ENCODE measurements around the gene SLC49A3. TPM values are rescaled to one million over a fixed set of nuclear protein-coding genes. Genes with fewer than 3 reads are reported as not detected.

The SLC49A3 gene
- polyA plus RNA-seq, 3 donors = 9.5 to 29.8 (median 11.1) TPM

GRCh38 chr4:725391-726234 lies 36.7 kb upstream of the SLC49A3 start:
- TF ChIP-seq, protein P1, sequence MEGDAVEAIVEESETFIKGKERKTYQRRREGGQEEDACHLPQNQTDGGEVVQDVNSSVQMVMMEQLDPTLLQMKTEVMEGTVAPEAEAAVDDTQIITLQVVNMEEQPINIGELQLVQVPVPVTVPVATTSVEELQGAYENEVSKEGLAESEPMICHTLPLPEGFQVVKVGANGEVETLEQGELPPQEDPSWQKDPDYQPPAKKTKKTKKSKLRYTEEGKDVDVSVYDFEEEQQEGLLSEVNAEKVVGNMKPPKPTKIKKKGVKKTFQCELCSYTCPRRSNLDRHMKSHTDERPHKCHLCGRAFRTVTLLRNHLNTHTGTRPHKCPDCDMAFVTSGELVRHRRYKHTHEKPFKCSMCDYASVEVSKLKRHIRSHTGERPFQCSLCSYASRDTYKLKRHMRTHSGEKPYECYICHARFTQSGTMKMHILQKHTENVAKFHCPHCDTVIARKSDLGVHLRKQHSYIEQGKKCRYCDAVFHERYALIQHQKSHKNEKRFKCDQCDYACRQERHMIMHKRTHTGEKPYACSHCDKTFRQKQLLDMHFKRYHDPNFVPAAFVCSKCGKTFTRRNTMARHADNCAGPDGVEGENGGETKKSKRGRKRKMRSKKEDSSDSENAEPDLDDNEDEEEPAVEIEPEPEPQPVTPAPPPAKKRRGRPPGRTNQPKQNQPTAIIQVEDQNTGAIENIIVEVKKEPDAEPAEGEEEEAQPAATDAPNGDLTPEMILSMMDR (IDR thresholded peaks at IDR 0.05) = no peak
- Histone ChIP-seq H4K20me1 (ENCODE audit: insufficient read depth, low read length) (peaks cover 93% of the 10 kb centered on the region), H3K9ac (ENCODE audit: insufficient read depth, low read length, poor library complexity, severe bottlenecking) (peak overlapping the region; percentile 5), H3K4me3 (replicated peaks in 1 of 3; ENCODE audit: low read depth in 2 of 3, low read length in 3 of 3) (no peak overlapping the region), H3K4me1 (ENCODE audit: control insufficient read depth in 1 of 2, insufficient read depth in 2 of 2, low read length in 2 of 2) (peaks cover 0 to 17% of the 10 kb centered on the region in 2 donors), H3K9me3 (replicated peaks in 1 of 2; ENCODE audit: control insufficient read depth in 1 of 2, insufficient read depth in 1 of 2, low read length in 2 of 2) (peaks cover 0 to 10% of the 10 kb centered on the region in 2 donors), H3K79me2 (ENCODE audit: insufficient read depth, low read length) (peaks cover 54% of the 10 kb centered on the region), H2AFZ (ENCODE audit: insufficient read depth, low read depth, low read length, poor library complexity, severe bottlenecking) (no peak overlapping the region), H3K27ac (ENCODE audit: low read depth in 1 of 2, low read length in 2 of 2) (no peak overlapping the region), H3K4me2 (replicated peaks; ENCODE audit: extremely low read depth, low read length, poor library complexity, severe bottlenecking) (no peak overlapping the region), H3K36me3 (replicated peaks in 1 of 2; ENCODE audit: control insufficient read depth in 1 of 2, insufficient read depth in 2 of 2, low read length in 2 of 2) (peaks cover 20 to 52% of the 10 kb centered on the region in 2 donors), H3K27me3 (ENCODE audit: control insufficient read depth in 2 of 2, insufficient read depth in 2 of 2, low read length in 2 of 2) (no peaks in the 10 kb centered on the region)
- no peak for DNase-seq
- peaks cover 28% of the 10 kb centered on the region for H3K4me1 Mint-ChIP-seq
- H3K4me3 Mint-ChIP-seq = no peak overlapping the region
- peaks cover 28 to 70% of the 10 kb centered on the region in 2 donors for H3K36me3 Mint-ChIP-seq
- WGBS (ENCODE audit: insufficient coverage) = 85% methylated on average over 39 of the region's 41 CpGs
- peaks cover 0 to 19% (median 8%) of the 10 kb centered on the region in 7 donors for H3K9me3 Mint-ChIP-seq
- H3K27me3 Mint-ChIP-seq (ENCODE audit: low read depth in 3 of 3) = no peaks in the 10 kb centered on the region
- peak overlapping the region in 1 of 7 donors; percentile 57 for H3K27ac Mint-ChIP-seq
- intact Hi-C loops (cut with micrococcal nuclease) = no loop called here

DNA sequence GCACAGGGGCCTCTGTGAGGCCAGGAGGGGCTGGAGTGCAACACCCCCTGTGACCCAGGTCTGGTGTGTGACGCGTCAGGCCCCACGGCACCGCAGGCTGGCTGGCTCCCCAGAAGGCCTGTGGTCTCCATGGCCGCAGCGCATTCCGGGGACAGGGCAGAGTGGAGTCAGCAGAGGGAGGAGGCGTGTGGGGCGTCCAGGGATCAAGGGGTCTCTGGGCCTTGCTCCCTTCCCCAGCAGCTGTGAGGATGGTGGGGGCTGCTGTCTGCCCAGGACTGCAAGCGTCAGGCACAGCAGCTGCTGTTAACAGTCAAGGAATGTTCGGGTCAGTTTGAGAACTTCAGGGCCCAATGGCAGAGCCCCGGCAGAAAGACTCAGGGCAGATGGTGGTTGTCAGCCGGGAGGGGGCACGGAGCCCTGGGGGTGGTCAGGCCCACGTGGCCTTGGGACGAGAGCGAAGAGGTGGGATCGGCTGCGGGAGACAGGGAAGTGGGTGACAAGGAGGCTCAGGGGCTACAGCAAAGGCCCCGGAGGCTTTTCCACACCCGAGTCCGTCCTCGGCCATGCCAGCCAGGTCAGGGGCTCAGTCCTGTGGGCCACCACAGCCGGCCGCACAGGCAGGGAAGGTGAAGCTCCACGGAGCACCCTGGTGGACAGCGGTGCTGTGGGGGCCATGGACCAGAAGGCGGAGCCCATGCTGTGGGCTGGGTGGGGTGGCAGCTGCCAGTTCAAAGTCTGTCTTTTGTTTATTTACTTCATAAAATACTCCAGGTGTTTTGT lies 35.0 kb upstream of the SLC49A3 start:
- peaks cover 0 to 5% of the 10 kb centered on the region in 2 donors for H3K9me3 ChIP-seq (replicated peaks in 1 of 2; ENCODE audit: control insufficient read depth in 1 of 2, insufficient read depth in 1 of 2, low read length in 2 of 2)
- H3K27me3 ChIP-seq (ENCODE audit: control insufficient read depth in 2 of 2, insufficient read depth in 2 of 2, low read length in 2 of 2) = no peaks in the 10 kb centered on the region
- Mint-ChIP-seq H3K36me3 (peaks cover 37 to 74% of the 10 kb centered on the region in 2 donors), H3K4me1 (peaks cover 33% of the 10 kb centered on the region), H3K27ac (peak overlapping the region in 1 of 7 donors; percentile 62), H3K27me3 (ENCODE audit: low read depth in 3 of 3) (no peaks in the 10 kb centered on the region), H3K4me3 (no peak overlapping the region), H3K9me3 (peaks cover 0 to 15% (median 8%) of the 10 kb centered on the region in 7 donors)
- peaks cover 71% of the 10 kb centered on the region for H3K79me2 ChIP-seq (ENCODE audit: insufficient read depth, low read length)
- peaks cover 13 to 49% of the 10 kb centered on the region in 2 donors for H3K36me3 ChIP-seq (replicated peaks in 1 of 2; ENCODE audit: control insufficient read depth in 1 of 2, insufficient read depth in 2 of 2, low read length in 2 of 2)
- intact Hi-C loops (cut with micrococcal nuclease) = no loop called here
- no peak overlapping the region for H3K27ac ChIP-seq (ENCODE audit: low read depth in 1 of 2, low read length in 2 of 2)
- no peak overlapping the region for H3K9ac ChIP-seq (ENCODE audit: insufficient read depth, low read length, poor library complexity, severe bottlenecking)
- peaks cover 95% of the 10 kb centered on the region for H4K20me1 ChIP-seq (ENCODE audit: insufficient read depth, low read length)
- 99% methylated on average over 26 of the region's 28 CpGs for WGBS (ENCODE audit: insufficient coverage)
- DNase-seq = no peak
- H3K4me1 ChIP-seq (ENCODE audit: control insufficient read depth in 1 of 2, insufficient read depth in 2 of 2, low read length in 2 of 2) = peaks cover 0 to 17% of the 10 kb centered on the region in 2 donors
- H3K4me2 ChIP-seq (replicated peaks; ENCODE audit: extremely low read depth, low read length, poor library complexity, severe bottlenecking) = no peak overlapping the region
- no peak overlapping the region for H3K4me3 ChIP-seq (replicated peaks in 1 of 3; ENCODE audit: low read depth in 2 of 3, low read length in 3 of 3)
- no peak overlapping the region for H2AFZ ChIP-seq (ENCODE audit: insufficient read depth, low read depth, low read length, poor library complexity, severe bottlenecking)
- TF ChIP-seq, protein P1 (IDR thresholded peaks at IDR 0.05) = no peak
